CD4-positive, alpha-beta T cell (primary cell): Measurements from ENCODE around the gene PRAC2. TPM values are rescaled to one million over a fixed set of nuclear protein-coding genes. Genes with fewer than 3 reads are reported as not detected.

ENCODE experiments used
- ATAC-seq: fragments of 200-7000 bp; cut with Tn5 transposase; one replicate; pipeline ENCODE4 v1.10.0; 2022; ENCODE audit warnings: mild to moderate bottlenecking; ENCODE audit not compliant: poor library complexity
- CTCF ChIA-PET: fragments of 350-600 bp; sonication (Branson Sonifier 250); formaldehyde crosslinking; loops from one replicate; lab custom pipeline; 2021; ENCODE audit warnings: antibody characterized with exemption, inconsistent platforms; lab: Charles Lee
- POLR2A ChIA-PET: fragments of 350-600 bp; sonication (Branson Sonifier 250); formaldehyde crosslinking; loops from one replicate; lab custom pipeline; 2021; ENCODE audit warnings: antibody characterized with exemption, inconsistent platforms; lab: Charles Lee
- DNase-seq, 14 experiments: peaks; one replicate each; pipeline ENCODE4 v3.0.0-alpha.2; 2013 to 2020; ENCODE audit warnings: mixed read lengths in 2 of 14
- H3K27ac ChIP-seq, 2 donors: one replicate each; pipeline versions ENCODE4 v1.5.1 to v1.7.0; 2013; ENCODE audit warnings: low read length in 2 of 2, low read depth in 1 of 2, mild to moderate bottlenecking in 1 of 2
- H3K27me3 ChIP-seq, 2 experiments: 1 replicate in 1 of 2; 2 replicates in 1 of 2; pipeline versions ENCODE4 v1.6.1 to v1.7.0; 2013; ENCODE audit warnings: low read length in 2 of 2, control low read depth in 1 of 2, mild to moderate bottlenecking in 1 of 2, moderate library complexity in 1 of 2; ENCODE audit not compliant: insufficient read depth in 2 of 2, control insufficient read depth in 1 of 2
- H3K36me3 ChIP-seq: one replicate; pipeline ENCODE4 v1.6.1; 2013; ENCODE audit warnings: low read length, control low read depth; ENCODE audit not compliant: insufficient read depth
- H3K4me1 ChIP-seq: one replicate; pipeline ENCODE4 v1.6.1; 2013; ENCODE audit warnings: low read length, control low read depth; ENCODE audit not compliant: insufficient read depth
- H3K4me3 ChIP-seq: one replicate; pipeline ENCODE4 v1.5.1; 2013; ENCODE audit warnings: mild to moderate bottlenecking, low read length, moderate library complexity
- H3K9me3 ChIP-seq, 2 experiments: 1 replicate in 1 of 2; 2 replicates in 1 of 2; pipeline versions ENCODE4 v1.6.1 to v1.7.0; 2013; ENCODE audit warnings: low read length in 2 of 2, mild to moderate bottlenecking in 2 of 2, control low read depth in 1 of 2, moderate library complexity in 1 of 2; ENCODE audit not compliant: control insufficient read depth in 1 of 2, insufficient read depth in 1 of 2
- H3K27ac Mint-ChIP-seq: one replicate; pipeline ENCODE4 v1.8.0; 2020; ENCODE audit warnings: mixed read lengths
- H3K27me3 Mint-ChIP-seq: one replicate; pipeline ENCODE4 v1.8.0; 2021; ENCODE audit warnings: mixed read lengths
- H3K36me3 Mint-ChIP-seq: one replicate; pipeline ENCODE4 v1.8.0; 2021; ENCODE audit warnings: low read depth, mixed read lengths
- H3K4me1 Mint-ChIP-seq: one replicate; pipeline ENCODE4 v1.8.0; 2021; ENCODE audit warnings: low read depth, mixed read lengths
- H3K4me3 Mint-ChIP-seq: one replicate; pipeline ENCODE4 v1.8.0; 2020; ENCODE audit warnings: mild to moderate bottlenecking, mixed read lengths
- H3K9me3 Mint-ChIP-seq: one replicate; pipeline ENCODE4 v1.8.0; 2020; ENCODE audit warnings: mixed read lengths
- CTCF ChIP-seq: fragments of 200-600 bp; IDR thresholded peaks from one replicate; pipeline ENCODE4 v1.8.0; 2022; ENCODE audit warnings: antibody characterized with exemption, mild to moderate bottlenecking
- intact Hi-C, 2 experiments: fragments of 100-400 bp; cut with DNase I in 1 of 2; cut with micrococcal nuclease in 1 of 2; formaldehyde crosslinking; loops; one replicate each; pipeline versions ENCODE4 v1.15.1 to v1.9.0; 2023 to 2025; cut with DNase I, micrococcal nuclease
- total RNA-seq, 174 experiments: library from RNA in 2 of 174; stranded (reverse) in 2 of 174; gene quantifications; one replicate each; pipeline ENCODE4 v1.2.3 and lab custom pipeline; 2021 to 2026

PRAC2 gene
- total RNA-seq, 2 experiments from 2014 or later: not detected

DNA sequence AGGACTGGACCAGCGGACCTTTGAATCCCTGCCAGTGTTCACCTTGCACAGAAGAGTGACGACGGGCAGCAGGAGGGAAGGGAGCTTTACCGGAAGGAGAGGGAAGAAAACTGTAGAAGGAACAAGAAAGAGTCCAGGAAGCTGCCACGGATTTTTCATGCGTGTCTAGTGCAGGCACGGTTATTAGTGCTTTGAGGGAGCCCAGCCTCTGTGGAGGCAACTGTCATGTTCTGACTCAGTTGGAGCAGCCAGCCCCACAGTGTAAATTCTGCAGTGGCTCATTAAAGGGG lies 12.0 kb downstream of the PRAC2 start:
- Histone ChIP-seq H3K9me3 (peaks cover 0 to 31% of the 10 kb centered on the region in 2 experiments), H3K4me3 (no peak overlapping the region), H3K27ac (no peak overlapping the region), H3K4me1 (peaks cover 32% of the 10 kb centered on the region), H3K36me3 (no peaks in the 10 kb centered on the region), H3K27me3 (peaks cover 89 to 95% of the 10 kb centered on the region in 2 experiments)
- Mint-ChIP-seq H3K27me3 (peaks cover 93% of the 10 kb centered on the region), H3K27ac (no peak overlapping the region), H3K36me3 (no peaks in the 10 kb centered on the region), H3K9me3 (no peaks in the 10 kb centered on the region), H3K4me3 (no peak overlapping the region), H3K4me1 (peaks cover 20% of the 10 kb centered on the region)
- no peak for TF ChIP-seq CTCF
- intact Hi-C loops: no loop called here
- no peak for DNase-seq
- ATAC-seq: no peak
- ChIA-PET CTCF (interaction anchor here (1.0 to 1.5 kb wide), 4 partner anchors 8 to 144 kb away, joined by 3 to 4 read pairs (median 3); no protein-coding TSS in a partner anchor), POLR2A (no interaction called here)

- no peak overlapping the region for H3K27ac ChIP-seq
- Mint-ChIP-seq H3K27ac (no peak overlapping the region), H3K27me3 (peaks cover 92% of the 10 kb centered on the region), H3K36me3 (no peaks in the 10 kb centered on the region), H3K9me3 (no peaks in the 10 kb centered on the region), H3K4me1 (peaks cover 19% of the 10 kb centered on the region), H3K4me3 (no peak overlapping the region)
- TF ChIP-seq CTCF: no peak
- H3K36me3 ChIP-seq: no peaks in the 10 kb centered on the region
- POLR2A ChIA-PET: interaction anchor here (0.7 to 1.5 kb wide), 2 partner anchors 9 to 21 kb away, joined by 3 to 6 read pairs; partner anchors contain the start of gene HOXB13
- peaks cover 32% of the 10 kb centered on the region for H3K4me1 ChIP-seq
- ATAC-seq: no peak
- intact Hi-C loops: no loop called here
- no peak overlapping the region for H3K4me3 ChIP-seq
- H3K27me3 ChIP-seq: peaks cover 89 to 97% of the 10 kb centered on the region in 2 experiments
- H3K9me3 ChIP-seq: peaks cover 0 to 31% of the 10 kb centered on the region in 2 experiments
- DNase-seq: no peak
- CTCF ChIA-PET: interaction anchor here (0.6 to 2.1 kb wide), 3 partner anchors 13 to 513 kb away, joined by 3 to 7 read pairs (median 6); no protein-coding TSS in a partner anchor
Measured at GRCh38 chr17:48737330-48738043, 14.5 kb downstream of the PRAC2 start.

DNA sequence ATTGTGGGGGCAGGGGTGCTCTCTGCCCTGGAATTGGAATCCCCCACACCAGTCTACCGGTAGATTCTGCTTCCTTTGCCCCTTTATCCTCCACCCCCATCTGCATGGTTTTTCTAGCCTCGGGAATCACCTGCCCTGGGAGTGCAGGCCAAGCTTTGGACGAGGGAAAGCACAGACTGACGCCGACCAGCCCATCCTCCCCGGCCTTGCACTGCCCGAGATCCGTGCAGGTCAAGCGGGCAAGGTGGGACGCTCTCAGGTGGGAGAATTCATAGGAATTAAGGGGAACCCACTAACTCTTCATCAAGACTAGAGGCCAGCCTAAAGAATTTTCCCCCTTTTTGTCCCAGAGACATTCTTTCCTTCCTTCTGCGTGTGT lies 15.4 kb downstream of the PRAC2 start:
- H3K9me3 Mint-ChIP-seq: no peaks in the 10 kb centered on the region
- ATAC-seq (no peak), DNase-seq (no peak)
- H3K27me3 Mint-ChIP-seq: peaks cover 94% of the 10 kb centered on the region
- H3K4me3 Mint-ChIP-seq: no peak overlapping the region
- Histone ChIP-seq H3K27ac (no peak overlapping the region), H3K4me1 (peaks cover 23% of the 10 kb centered on the region), H3K36me3 (no peaks in the 10 kb centered on the region), H3K4me3 (no peak overlapping the region), H3K27me3 (peaks cover 90 to 97% of the 10 kb centered on the region in 2 experiments), H3K9me3 (peaks cover 0 to 24% of the 10 kb centered on the region in 2 experiments)
- TF ChIP-seq CTCF: no peak
- CTCF ChIA-PET: interaction anchor here (0.6 to 2.1 kb wide), 3 partner anchors 14 to 34 kb away, joined by 3 to 7 read pairs (median 6); no protein-coding TSS in a partner anchor
- POLR2A ChIA-PET: interaction anchor here (1.5 kb wide), 1 partner anchor 10 kb away, joined by 6 read pairs; the partner anchor contains the start of gene HOXB13
- no peak overlapping the region for H3K27ac Mint-ChIP-seq
- H3K36me3 Mint-ChIP-seq: no peaks in the 10 kb centered on the region
- peaks cover 12% of the 10 kb centered on the region for H3K4me1 Mint-ChIP-seq
- intact Hi-C loops: no loop called here
